GM19240 (cell line): ENCODE data around the gene TRIM24.
"Not testable (repeated sequence)": the region's sequence is repeated elsewhere in the genome, so short reads cannot be mapped to it uniquely, and the experiment has no call there.

Source experiments
- DNase-seq: peaks from one replicate; pipeline ENCODE4 v3.0.0; 2011; ENCODE audit warnings: low spot score; ENCODE audit not compliant: insufficient read length

Gene TRIM24

GRCh38 chr7:138460176-138460648 is at the start of gene TRIM24:
Gene TRIM24, plus strand, starts transcription at chr7:138460259. Its CDS starts 290 bp downstream, at chr7:138460549.
- no peak for DNase-seq

- not testable (repeated sequence) for DNase-seq
These were observed 48.0 kb upstream of the TRIM24 start for GRCh38 chr7:138412077-138412476.

- not testable (repeated sequence) for DNase-seq
These were observed 47.1 kb upstream of the TRIM24 start for GRCh38 chr7:138412921-138413320.

- no peak for DNase-seq
These were observed 42.9 kb upstream of the TRIM24 start for GRCh38 chr7:138417078-138417700.

GRCh38 chr7:138417764-138418163 is 42.3 kb upstream of the TRIM24 start:
- DNase-seq: no peak

GRCh38 chr7:138418403-138418802 is 41.7 kb upstream of the TRIM24 start:
- DNase-seq: not testable (repeated sequence)

- no peak for DNase-seq
These were observed 35.0 kb upstream of the TRIM24 start for GRCh38 chr7:138425026-138425425.

GRCh38 chr7:138429577-138430250 is 30.3 kb upstream of the TRIM24 start:
- no peak for DNase-seq

- DNase-seq: no peak
These were observed 28.5 kb upstream of the TRIM24 start for GRCh38 chr7:138431517-138431916.

GRCh38 chr7:138433583-138434443 is 26.2 kb upstream of the TRIM24 start:
- no peak for DNase-seq

- DNase-seq: no peak
These were observed 25.5 kb upstream of the TRIM24 start for GRCh38 chr7:138434597-138435019.

- DNase-seq: no peak
These were observed 24.7 kb upstream of the TRIM24 start for GRCh38 chr7:138435231-138435919.

GRCh38 chr7:138436388-138436787 is 23.7 kb upstream of the TRIM24 start:
- DNase-seq: no peak

GRCh38 chr7:138440460-138440859 is 19.6 kb upstream of the TRIM24 start:
- no peak for DNase-seq

- DNase-seq: no peak
These were observed 17.2 kb upstream of the TRIM24 start for GRCh38 chr7:138442822-138443221.

- no peak for DNase-seq
These were observed 10.5 kb upstream of the TRIM24 start for GRCh38 chr7:138449580-138449979.

- no peak for DNase-seq
These were observed 4.5 kb upstream of the TRIM24 start for GRCh38 chr7:138455609-138456008.

- no peak for DNase-seq
These were observed 3.8 kb upstream of the TRIM24 start for GRCh38 chr7:138456220-138456619.

- DNase-seq: no peak
These were observed 1.3 kb upstream of the TRIM24 start for GRCh38 chr7:138458576-138459412.

GRCh38 chr7:138459413-138460175 is 465 bp upstream of the TRIM24 start:
- peak; percentile 81 for DNase-seq
